ENCODE results near the gene PTPRCAP.
"Not testable (repeated sequence)": the region's sequence is repeated elsewhere in the genome, so short reads cannot be mapped to it uniquely, and the experiment has no call there.

Gene PTPRCAP

DNA sequence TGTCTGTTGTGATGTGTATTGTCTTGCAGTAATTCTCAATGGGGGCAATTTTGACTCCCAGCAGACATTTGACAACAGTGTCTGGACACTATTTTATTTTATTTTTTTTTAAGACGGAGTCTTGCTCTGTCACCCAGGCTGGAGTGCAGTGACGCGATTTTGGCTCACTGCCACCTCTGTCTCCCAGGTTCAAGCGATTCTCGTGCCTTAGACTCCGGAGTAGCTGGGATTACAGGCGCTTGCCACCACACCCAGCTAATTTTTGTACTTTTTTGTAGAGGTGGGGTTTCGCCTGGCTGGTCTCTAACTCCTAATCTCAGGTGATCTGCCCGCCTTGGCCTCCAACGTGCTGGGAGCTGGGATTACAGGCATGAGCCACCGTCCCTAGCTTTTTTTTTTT lies 7.8 kb downstream of the PTPRCAP start:
- DNase-seq (ENCODE audit: extremely low read depth, insufficient read length) = no peak
- TF ChIP-seq, protein P1, sequence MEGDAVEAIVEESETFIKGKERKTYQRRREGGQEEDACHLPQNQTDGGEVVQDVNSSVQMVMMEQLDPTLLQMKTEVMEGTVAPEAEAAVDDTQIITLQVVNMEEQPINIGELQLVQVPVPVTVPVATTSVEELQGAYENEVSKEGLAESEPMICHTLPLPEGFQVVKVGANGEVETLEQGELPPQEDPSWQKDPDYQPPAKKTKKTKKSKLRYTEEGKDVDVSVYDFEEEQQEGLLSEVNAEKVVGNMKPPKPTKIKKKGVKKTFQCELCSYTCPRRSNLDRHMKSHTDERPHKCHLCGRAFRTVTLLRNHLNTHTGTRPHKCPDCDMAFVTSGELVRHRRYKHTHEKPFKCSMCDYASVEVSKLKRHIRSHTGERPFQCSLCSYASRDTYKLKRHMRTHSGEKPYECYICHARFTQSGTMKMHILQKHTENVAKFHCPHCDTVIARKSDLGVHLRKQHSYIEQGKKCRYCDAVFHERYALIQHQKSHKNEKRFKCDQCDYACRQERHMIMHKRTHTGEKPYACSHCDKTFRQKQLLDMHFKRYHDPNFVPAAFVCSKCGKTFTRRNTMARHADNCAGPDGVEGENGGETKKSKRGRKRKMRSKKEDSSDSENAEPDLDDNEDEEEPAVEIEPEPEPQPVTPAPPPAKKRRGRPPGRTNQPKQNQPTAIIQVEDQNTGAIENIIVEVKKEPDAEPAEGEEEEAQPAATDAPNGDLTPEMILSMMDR (IDR thresholded peaks at IDR 0.05; ENCODE audit: insufficient read depth, low read length, poor library complexity, severe bottlenecking) = no peak
- Histone ChIP-seq H3K27me3 (replicated peaks; ENCODE audit: control insufficient read depth, insufficient read depth, low read length) (no peaks in the 10 kb centered on the region), H3K4me3 (replicated peaks; ENCODE audit: low read depth, low read length) (no peak overlapping the region), H3K36me3 (ENCODE audit: control insufficient read depth, insufficient read depth, low read length) (peaks cover 24% of the 10 kb centered on the region)

DNA sequence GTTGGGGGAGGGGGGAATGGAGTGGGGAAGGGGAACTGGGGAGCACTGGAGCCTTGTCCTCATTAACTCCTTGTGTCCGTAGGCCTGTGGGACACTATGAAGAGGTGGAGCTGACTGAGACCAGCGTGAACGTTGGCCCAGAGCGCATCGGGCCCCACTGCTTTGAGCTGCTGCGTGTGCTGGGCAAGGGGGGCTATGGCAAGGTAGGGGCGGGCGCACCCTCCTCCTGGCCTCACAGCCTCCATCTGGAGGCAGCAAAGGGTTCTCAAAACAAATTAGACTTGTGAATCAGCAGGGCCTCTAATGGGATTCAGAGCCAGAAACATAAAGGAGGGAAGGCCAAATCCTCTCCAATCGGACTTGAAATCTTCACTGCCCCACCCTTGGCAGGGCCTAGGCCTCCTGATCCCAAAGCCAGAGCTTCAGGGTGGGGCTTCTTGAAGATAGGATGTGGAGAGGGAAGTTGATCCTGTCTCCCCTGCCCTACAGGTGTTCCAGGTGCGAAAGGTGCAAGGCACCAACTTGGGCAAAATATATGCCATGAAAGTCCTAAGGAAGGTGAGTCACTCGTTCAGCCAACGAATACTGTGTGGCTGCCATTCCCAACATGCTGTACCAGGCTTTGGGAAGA lies 8.3 kb downstream of the PTPRCAP start:
- H3K27me3 ChIP-seq (replicated peaks; ENCODE audit: control insufficient read depth, insufficient read depth, low read length) = no peaks in the 10 kb centered on the region
- TF ChIP-seq, protein P1 (IDR thresholded peaks at IDR 0.05; ENCODE audit: insufficient read depth, low read length, poor library complexity, severe bottlenecking) = no peak
- peak overlapping the region; percentile 99 for H3K4me3 ChIP-seq (replicated peaks; ENCODE audit: low read depth, low read length)
- H3K36me3 ChIP-seq (ENCODE audit: control insufficient read depth, insufficient read depth, low read length) = peaks cover 20% of the 10 kb centered on the region
- no peak for DNase-seq (ENCODE audit: extremely low read depth, insufficient read length)

DNA sequence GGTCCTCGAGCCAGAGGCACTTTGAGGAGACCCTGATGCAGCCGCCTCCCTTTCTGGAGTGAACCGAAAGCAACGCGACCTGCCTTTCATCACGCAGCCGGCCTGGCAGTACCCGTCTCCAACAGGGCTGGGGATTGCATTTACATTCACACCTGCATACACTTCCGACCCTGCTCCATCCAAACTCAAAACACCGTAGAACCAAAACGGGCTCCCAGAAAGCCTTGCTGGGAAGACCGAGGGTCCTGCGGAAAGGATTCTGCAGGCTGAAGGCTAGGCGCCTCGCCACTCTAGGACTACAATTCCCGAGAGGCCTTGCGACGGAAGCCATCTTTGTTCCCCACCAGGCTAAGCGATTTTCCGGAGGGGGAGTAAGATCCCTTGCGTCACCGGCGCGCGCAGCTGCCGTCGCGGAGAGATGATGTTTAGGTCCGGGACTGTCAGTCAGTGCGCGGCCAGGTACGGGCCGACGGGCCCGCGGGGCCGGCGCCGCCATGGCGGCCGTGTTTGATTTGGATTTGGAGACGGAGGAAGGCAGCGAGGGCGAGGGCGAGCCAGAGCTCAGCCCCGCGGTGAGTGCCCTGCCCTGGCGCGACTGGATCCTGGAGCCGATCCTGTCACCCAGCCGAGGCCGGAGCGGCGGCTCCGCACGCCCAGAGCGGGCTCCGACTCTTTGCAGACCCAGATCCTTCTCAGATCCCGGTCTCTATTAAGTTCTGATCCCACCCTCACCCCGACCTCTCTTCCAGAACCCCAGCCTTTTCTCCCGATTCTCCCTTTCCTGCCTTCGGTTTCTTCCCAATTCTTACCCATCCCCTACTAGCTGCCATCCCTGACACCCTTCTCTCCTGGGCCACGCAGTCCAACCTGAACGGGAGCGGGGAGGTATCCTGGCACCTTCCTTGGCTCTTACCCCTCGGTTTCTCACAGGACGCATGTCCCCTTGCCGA lies 9.2 kb downstream of the PTPRCAP start, which contains the start of gene RPS6KB2:
TSS of gene RPS6KB2 (plus strand) at position 443 of the 950 bp plus-strand sequence. CDS start at position 495, 52 bp downstream.
- Histone ChIP-seq H3K4me3 (replicated peaks; ENCODE audit: low read depth, low read length) (peak within 1 kb of the TSS; percentile 99), H3K36me3 (ENCODE audit: control insufficient read depth, insufficient read depth, low read length) (peaks cover 12% of the 10 kb centered on the region), H3K27me3 (replicated peaks; ENCODE audit: control insufficient read depth, insufficient read depth, low read length) (no peaks in the 10 kb centered on the region)
- DNase-seq (ENCODE audit: extremely low read depth, insufficient read length) = peak; percentile 99
- TF ChIP-seq, protein P1 (IDR thresholded peaks at IDR 0.05; ENCODE audit: insufficient read depth, low read length, poor library complexity, severe bottlenecking) = no peak

DNA sequence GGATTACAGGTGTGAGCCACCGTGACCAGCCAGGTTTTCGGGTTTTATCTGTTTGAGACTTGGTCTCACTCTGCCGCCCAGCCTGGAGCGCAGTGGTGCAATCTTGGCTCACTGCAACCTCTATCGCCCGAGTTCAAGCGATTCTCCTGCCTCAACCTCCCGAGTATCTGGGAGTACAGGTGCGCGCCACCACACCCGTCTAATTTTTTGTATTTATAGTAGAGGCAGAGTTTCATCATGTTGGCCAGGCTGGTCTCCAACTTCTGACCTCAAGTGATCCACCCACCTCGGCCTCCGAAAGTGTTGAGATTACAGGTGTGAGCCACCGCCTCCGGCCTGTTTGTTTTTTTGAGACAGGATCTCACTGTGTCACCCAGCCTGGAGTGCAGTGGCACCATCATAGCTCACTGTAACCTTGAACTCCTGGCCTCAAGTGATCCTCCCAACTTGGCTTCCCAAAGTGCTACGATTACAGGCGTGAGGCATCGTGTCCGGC lies 10.1 kb downstream of the PTPRCAP start:
- DNase-seq (ENCODE audit: extremely low read depth, insufficient read length); H3K27me3 ChIP-seq (replicated peaks; ENCODE audit: control insufficient read depth, insufficient read depth, low read length); H3K36me3 ChIP-seq (ENCODE audit: control insufficient read depth, insufficient read depth, low read length): not testable (repeated sequence)
- H3K4me3 ChIP-seq (replicated peaks; ENCODE audit: low read depth, low read length) = peak overlapping the region; percentile 99

DNA sequence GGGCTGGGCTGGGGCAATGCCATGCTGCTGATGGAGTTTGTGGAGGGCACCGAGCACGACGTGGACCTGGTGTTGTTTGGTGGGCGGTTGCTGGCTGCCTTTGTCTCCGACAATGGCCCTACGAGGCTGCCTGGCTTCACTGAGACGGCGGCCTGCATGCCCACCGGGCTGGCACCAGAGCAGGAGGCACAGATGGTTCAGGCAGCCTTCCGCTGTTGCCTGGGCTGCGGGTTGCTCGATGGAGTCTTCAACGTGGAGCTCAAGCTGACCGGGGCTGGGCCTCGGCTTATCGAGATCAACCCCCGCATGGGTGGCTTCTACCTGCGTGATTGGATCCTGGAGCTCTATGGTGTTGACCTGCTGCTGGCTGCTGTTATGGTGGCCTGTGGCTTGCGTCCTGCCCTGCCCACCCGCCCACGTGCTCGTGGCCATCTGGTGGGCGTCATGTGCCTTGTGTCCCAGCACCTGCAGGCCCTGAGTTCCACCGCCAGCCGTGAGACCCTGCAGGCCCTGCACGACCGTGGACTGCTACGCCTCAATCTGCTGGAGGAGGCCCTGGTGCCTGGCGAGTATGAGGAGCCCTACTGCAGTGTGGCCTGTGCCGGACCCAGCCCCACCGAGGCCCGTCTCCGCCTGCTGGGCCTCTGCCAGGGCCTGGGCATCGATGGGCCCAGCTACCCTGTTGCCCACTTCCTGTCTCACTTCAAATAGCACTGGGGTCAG lies 13.4 kb downstream of the PTPRCAP start:
- no peaks in the 10 kb centered on the region for H3K27me3 ChIP-seq (replicated peaks; ENCODE audit: control insufficient read depth, insufficient read depth, low read length)
- no peak for DNase-seq (ENCODE audit: extremely low read depth, insufficient read length)

More for the DNA sequence above, 13.4 kb downstream of the PTPRCAP start:
- H3K36me3 ChIP-seq (ENCODE audit: control insufficient read depth, insufficient read depth, low read length) = no peaks in the 10 kb centered on the region
- TF ChIP-seq, protein P1 (IDR thresholded peaks at IDR 0.05; ENCODE audit: insufficient read depth, low read length, poor library complexity, severe bottlenecking) = no peak
- H3K4me3 ChIP-seq (replicated peaks; ENCODE audit: low read depth, low read length) = no peak overlapping the region
